GM23338 (cell line): ENCODE measurements around the gene KCND2. TPM values are rescaled to one million over a fixed set of nuclear protein-coding genes. Genes with fewer than 3 reads are reported as not detected.

ENCODE experiments used
- ATAC-seq: fragments of 200-7000 bp; cut with Tn5 transposase; 3 replicates; pipeline ENCODE4 v1.9.1; 2020
- DNase-seq: peaks from one replicate; pipeline ENCODE4 v3.0.0-alpha.2; 2015; ENCODE audit warnings: low spot score
- H2AFZ ChIP-seq: fragments of 200-600 bp; sonication (generic); 2 replicates; pipeline ENCODE4 v1.8.0; 2016; ENCODE audit warnings: antibody characterized with exemption, mild to moderate bottlenecking, moderate library complexity
- H3F3A ChIP-seq: fragments of 200-600 bp; sonication (generic); replicated peaks from 2 replicates; pipeline ENCODE4 v1.8.0; 2017; ENCODE audit warnings: antibody characterized with exemption, mixed run types, low read depth
- H3K27ac ChIP-seq: fragments of 200-600 bp; sonication (generic); 2 replicates; pipeline ENCODE4 v1.6.1; 2016; ENCODE audit warnings: low read depth
- H3K27me3 ChIP-seq: fragments of 200-600 bp; sonication (generic); 2 replicates; pipeline ENCODE4 v1.8.0; 2016; ENCODE audit warnings: mild to moderate bottlenecking, mixed run types, moderate library complexity; ENCODE audit not compliant: insufficient read depth
- H3K36me3 ChIP-seq: fragments of 200-600 bp; sonication (generic); 2 replicates; pipeline ENCODE4 v1.8.0; 2016; ENCODE audit warnings: mild to moderate bottlenecking; ENCODE audit not compliant: insufficient read depth
- H3K4me1 ChIP-seq: fragments of 200-600 bp; sonication (generic); 2 replicates; pipeline ENCODE4 v1.8.0; 2016; ENCODE audit warnings: mild to moderate bottlenecking, moderate library complexity; ENCODE audit not compliant: insufficient read depth
- H3K4me2 ChIP-seq: fragments of 200-600 bp; sonication (generic); 2 replicates; pipeline ENCODE4 v1.7.1; 2017; ENCODE audit warnings: mixed run types
- H3K4me3 ChIP-seq: fragments of 200-600 bp; sonication (generic); 2 replicates; pipeline ENCODE4 v1.6.1; 2016; ENCODE audit warnings: mixed run types
- H3K79me2 ChIP-seq: fragments of 200-600 bp; sonication (generic); replicated peaks from 2 replicates; pipeline ENCODE4 v1.8.0; 2017; ENCODE audit warnings: mild to moderate bottlenecking; ENCODE audit not compliant: insufficient read depth
- H3K9me2 ChIP-seq: fragments of 200-600 bp; sonication (generic); 2 replicates; pipeline ENCODE4 v1.8.0; 2017; ENCODE audit not compliant: insufficient read depth
- H4K20me1 ChIP-seq: fragments of 200-600 bp; sonication (generic); replicated peaks from 2 replicates; pipeline ENCODE4 v1.8.0; 2017; ENCODE audit warnings: mild to moderate bottlenecking; ENCODE audit not compliant: insufficient read depth
- H3K27ac Mint-ChIP-seq: 2 replicates; pipeline ENCODE4 v1.8.0; 2020; ENCODE audit warnings: inconsistent platforms, mild to moderate bottlenecking, moderate library complexity, mixed read lengths
- H3K27me3 Mint-ChIP-seq: 3 replicates; pipeline ENCODE4 v1.8.0; 2022; ENCODE audit warnings: low read depth, mild to moderate bottlenecking, moderate library complexity, mixed read lengths, inconsistent platforms; ENCODE audit not compliant: insufficient read depth, poor library complexity
- H3K36me3 Mint-ChIP-seq: 3 replicates; pipeline ENCODE4 v1.8.0; 2021; ENCODE audit warnings: low read depth, mild to moderate bottlenecking, inconsistent platforms, moderate library complexity, mixed read lengths
- H3K4me1 Mint-ChIP-seq: 3 replicates; pipeline ENCODE4 v1.8.0; 2020; ENCODE audit warnings: mild to moderate bottlenecking, inconsistent platforms, mixed read lengths
- H3K4me3 Mint-ChIP-seq: 3 replicates; pipeline ENCODE4 v1.8.0; 2021; ENCODE audit warnings: moderate library complexity, mild to moderate bottlenecking, inconsistent platforms, mixed read lengths
- H3K9me3 Mint-ChIP-seq: 3 replicates; pipeline ENCODE4 v1.8.0; 2020; ENCODE audit warnings: moderate library complexity, mild to moderate bottlenecking, inconsistent platforms, mixed read lengths
- CREB1 ChIP-seq: fragments of 250-450 bp; sonication (Bioruptor Pico); IDR thresholded peaks from 2 replicates; pipeline ENCODE4 v1.5.0; 2020; ENCODE audit warnings: low read depth, mild to moderate bottlenecking, moderate library complexity
- ETS1 ChIP-seq: IDR thresholded peaks from 2 replicates; pipeline ENCODE4 v1.6.1; 2016; ENCODE audit warnings: antibody characterized with exemption
- EZH2 ChIP-seq: fragments of 200-600 bp; sonication (generic); IDR thresholded peaks from one replicate; pipeline ENCODE4 v1.8.0; 2017; ENCODE audit warnings: antibody characterized with exemption, mild to moderate bottlenecking, low read depth; ENCODE audit not compliant: unreplicated experiment
- EZH2phosphoT487 ChIP-seq: fragments of 200-600 bp; sonication (generic); IDR thresholded peaks from one replicate; pipeline ENCODE4 v1.8.1; 2018; ENCODE audit warnings: antibody characterized with exemption; ENCODE audit not compliant: unreplicated experiment
- JUNB ChIP-seq: IDR thresholded peaks from one replicate; pipeline ENCODE4 v1.6.1; 2016; ENCODE audit warnings: antibody characterized with exemption; ENCODE audit not compliant: unreplicated experiment
- NANOG ChIP-seq: IDR thresholded peaks from 2 replicates; pipeline ENCODE4 v1.6.1; 2016; ENCODE audit warnings: antibody characterized with exemption, borderline replicate concordance
- POLR2AphosphoS5 ChIP-seq: IDR thresholded peaks from 2 replicates; pipeline ENCODE4 v1.6.1; 2016; ENCODE audit warnings: antibody characterized with exemption, low read depth
- STAT1 ChIP-seq: IDR thresholded peaks from one replicate; pipeline ENCODE4 v1.6.1; 2016; ENCODE audit warnings: antibody characterized with exemption; ENCODE audit not compliant: unreplicated experiment
- ZNF114 ChIP-seq: fragments of 250-450 bp; sonication (Bioruptor Pico); IDR thresholded peaks from 2 replicates; pipeline ENCODE4 v1.5.0; 2020; ENCODE audit warnings: mild to moderate bottlenecking, moderate library complexity
- ZNF331 ChIP-seq: fragments of 250-450 bp; sonication (Bioruptor Pico); IDR thresholded peaks from 2 replicates; pipeline ENCODE4 v1.5.0; 2020; ENCODE audit warnings: low read depth, mild to moderate bottlenecking, moderate library complexity
- ZNF462 ChIP-seq: fragments of 250-450 bp; sonication (Bioruptor Pico); IDR thresholded peaks from 2 replicates; pipeline ENCODE4 v1.5.0; 2020; ENCODE audit warnings: mild to moderate bottlenecking, moderate library complexity
- polyA plus RNA-seq: library from polyadenylated mRNA; unstranded; fragments of >200 nt; fragmentation: Nextera tagmentation; extraction: Ambion mirVana; gene quantifications from 2 replicates; pipeline ENCODE4 v1.2.1, GENCODE V29; 2016
- total RNA-seq: library from RNA; depleted of rRNA; stranded (reverse); fragments of >200 nt; shearing (Covaris generic); gene quantifications from 2 replicates; pipeline ENCODE4 v1.2.3, GENCODE V29; 2014
- TF ChIP-seq, protein P1 (sequence below): IDR thresholded peaks from one replicate; pipeline ENCODE4 v1.6.1; 2018; ENCODE audit warnings: antibody characterized with exemption; ENCODE audit not compliant: unreplicated experiment

The KCND2 gene
- total and polyA plus RNA-seq, 2 experiments from 2014 or later, result 7.1 to 15.6 TPM

DNA sequence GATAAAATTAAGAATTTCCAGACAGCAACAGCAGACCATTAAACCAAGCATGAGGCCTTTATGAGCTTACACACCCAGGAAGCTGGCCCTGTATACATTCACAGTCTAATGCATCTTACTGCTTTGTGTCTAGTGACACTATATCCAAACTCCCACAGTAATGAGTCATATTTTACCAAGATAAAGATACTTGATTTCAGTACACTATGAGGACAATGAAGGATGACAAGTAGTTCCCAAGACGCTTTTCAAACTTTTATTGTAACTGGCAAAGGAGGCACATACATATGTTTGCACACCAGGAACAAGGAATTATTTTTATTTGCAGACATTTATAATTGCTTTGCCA lies 437.0 kb downstream of the KCND2 start:
- Mint-ChIP-seq H3K4me1 (peaks cover 8% of the 10 kb centered on the region; the same call in 2 of the 3 replicates), H3K9me3 (no peaks in the 10 kb centered on the region), H3K27ac (no peak overlapping the region), H3K27me3 (no peaks in the 10 kb centered on the region), H3K4me3 (no peak overlapping the region), H3K36me3 (no peaks in the 10 kb centered on the region)
- Histone ChIP-seq H3F3A (no peaks in the 10 kb centered on the region), H3K36me3 (no peaks in the 10 kb centered on the region), H2AFZ (no peak overlapping the region), H3K79me2 (no peaks in the 10 kb centered on the region), H3K9me2 (no peaks in the 10 kb centered on the region), H3K27ac (no peak overlapping the region), H3K4me2 (no peak overlapping the region), H4K20me1 (no peaks in the 10 kb centered on the region), H3K4me1 (no peaks in the 10 kb centered on the region; the same call in 1 of the 2 replicates), H3K4me3 (no peak overlapping the region), H3K27me3 (no peaks in the 10 kb centered on the region)
- no peak for ATAC-seq
- no peak for DNase-seq
- TF ChIP-seq EZH2, result no peak
- no peak for TF ChIP-seq NANOG

- Histone ChIP-seq H2AFZ (no peak overlapping the region), H3K9me2 (no peaks in the 10 kb centered on the region), H3K27me3 (no peaks in the 10 kb centered on the region), H4K20me1 (no peaks in the 10 kb centered on the region), H3K4me2 (no peak overlapping the region), H3K4me3 (no peak overlapping the region), H3F3A (no peaks in the 10 kb centered on the region), H3K27ac (no peak overlapping the region), H3K79me2 (no peaks in the 10 kb centered on the region), H3K36me3 (no peaks in the 10 kb centered on the region), H3K4me1 (no peaks in the 10 kb centered on the region; the same call in 1 of the 2 replicates)
- H3K9me3 Mint-ChIP-seq, result no peaks in the 10 kb centered on the region
- ATAC-seq, result no peak
- H3K36me3 Mint-ChIP-seq, result no peaks in the 10 kb centered on the region
- no peak for DNase-seq
- no peaks in the 10 kb centered on the region for H3K27me3 Mint-ChIP-seq
- H3K4me1 Mint-ChIP-seq, result peaks cover 12% of the 10 kb centered on the region
- H3K27ac Mint-ChIP-seq, result no peak overlapping the region
- H3K4me3 Mint-ChIP-seq, result no peak overlapping the region
- TF ChIP-seq EZH2phosphoT487, result no peak
- TF ChIP-seq JUNB, result no peak
- no peak for TF ChIP-seq CREB1 (CRISPR knock-in tag)
- TF ChIP-seq POLR2AphosphoS5, result no peak
- TF ChIP-seq ZNF331 (CRISPR knock-in tag), result no peak
- no peak for TF ChIP-seq STAT1
- TF ChIP-seq EZH2, result no peak
- no peak for TF ChIP-seq ZNF114 (CRISPR knock-in tag)
- TF ChIP-seq ETS1, result no peak
- TF ChIP-seq ZNF462, result no peak
- TF ChIP-seq, protein P1, sequence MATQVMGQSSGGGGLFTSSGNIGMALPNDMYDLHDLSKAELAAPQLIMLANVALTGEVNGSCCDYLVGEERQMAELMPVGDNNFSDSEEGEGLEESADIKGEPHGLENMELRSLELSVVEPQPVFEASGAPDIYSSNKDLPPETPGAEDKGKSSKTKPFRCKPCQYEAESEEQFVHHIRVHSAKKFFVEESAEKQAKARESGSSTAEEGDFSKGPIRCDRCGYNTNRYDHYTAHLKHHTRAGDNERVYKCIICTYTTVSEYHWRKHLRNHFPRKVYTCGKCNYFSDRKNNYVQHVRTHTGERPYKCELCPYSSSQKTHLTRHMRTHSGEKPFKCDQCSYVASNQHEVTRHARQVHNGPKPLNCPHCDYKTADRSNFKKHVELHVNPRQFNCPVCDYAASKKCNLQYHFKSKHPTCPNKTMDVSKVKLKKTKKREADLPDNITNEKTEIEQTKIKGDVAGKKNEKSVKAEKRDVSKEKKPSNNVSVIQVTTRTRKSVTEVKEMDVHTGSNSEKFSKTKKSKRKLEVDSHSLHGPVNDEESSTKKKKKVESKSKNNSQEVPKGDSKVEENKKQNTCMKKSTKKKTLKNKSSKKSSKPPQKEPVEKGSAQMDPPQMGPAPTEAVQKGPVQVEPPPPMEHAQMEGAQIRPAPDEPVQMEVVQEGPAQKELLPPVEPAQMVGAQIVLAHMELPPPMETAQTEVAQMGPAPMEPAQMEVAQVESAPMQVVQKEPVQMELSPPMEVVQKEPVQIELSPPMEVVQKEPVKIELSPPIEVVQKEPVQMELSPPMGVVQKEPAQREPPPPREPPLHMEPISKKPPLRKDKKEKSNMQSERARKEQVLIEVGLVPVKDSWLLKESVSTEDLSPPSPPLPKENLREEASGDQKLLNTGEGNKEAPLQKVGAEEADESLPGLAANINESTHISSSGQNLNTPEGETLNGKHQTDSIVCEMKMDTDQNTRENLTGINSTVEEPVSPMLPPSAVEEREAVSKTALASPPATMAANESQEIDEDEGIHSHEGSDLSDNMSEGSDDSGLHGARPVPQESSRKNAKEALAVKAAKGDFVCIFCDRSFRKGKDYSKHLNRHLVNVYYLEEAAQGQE, result no peak
- no peak for TF ChIP-seq NANOG
These were observed 442.0 kb downstream of the KCND2 start for GRCh38 chr7:120714945-120715344.
